ENCODE results near the gene FOXP2. TPM values are rescaled to one million over a fixed set of nuclear protein-coding genes. Genes with fewer than 3 reads are reported as not detected.

Gene FOXP2
- total and polyA plus RNA-seq, 9 of the 15 experiments (the other 6 are each of a cell fraction or from before 2014, with no cell fraction given), result not detected

DNA sequence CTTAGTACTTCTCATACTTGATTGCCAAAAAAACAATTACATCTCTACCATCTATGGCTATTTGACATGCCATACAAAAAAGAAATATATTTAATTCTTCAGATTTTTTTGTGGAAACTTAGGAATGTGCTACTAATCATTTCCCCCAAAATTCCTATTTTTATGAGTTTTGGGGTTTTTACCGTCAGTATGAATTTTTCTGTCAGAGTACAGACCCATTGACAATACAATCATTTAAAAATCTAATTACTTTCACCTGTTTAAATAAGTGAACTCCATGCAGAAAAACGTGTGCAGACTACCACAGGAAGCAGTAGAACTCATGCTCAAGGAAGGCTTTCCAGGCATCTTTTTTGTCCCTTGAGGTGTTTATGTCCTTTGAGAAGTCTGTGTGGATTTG is 48.8 kb upstream of the FOXP2 start:
- in situ Hi-C loops (cut with MboI) (no loop called here), intact Hi-C loops (cut with micrococcal nuclease) (no loop called here)
- no peaks in the 10 kb centered on the region for H3K9me1 ChIP-seq (ENCODE audit: control insufficient read depth, insufficient read depth, low read length)
- H4K20me1 ChIP-seq (replicated peaks; ENCODE audit: control insufficient read depth, insufficient read depth, low read length), result no peaks in the 10 kb centered on the region
- ATAC-seq (no peak), FAIRE-seq (no peak), DNase-seq (ENCODE audit: extremely low read depth in 1 of 4, low spot score in 3 of 4) (no peak)
- no peaks in the 10 kb centered on the region for H3K36me3 ChIP-seq (ENCODE audit: control insufficient read depth, insufficient read depth, low read length)
- no TSS peak for BruUV-seq (replicated peaks)
- TF ChIP-seq NEUROD1 (IDR thresholded peaks at IDR 0.05; ENCODE audit: borderline replicate concordance, low read depth, low read length, partially characterized antibody) (no peak), ZNF76 (CRISPR knock-in tag; IDR thresholded peaks at IDR 0.05; ENCODE audit: borderline replicate concordance) (no peak), ZNF146 (CRISPR knock-in tag; IDR thresholded peaks at IDR 0.05; ENCODE audit: unreplicated experiment) (no peak), SAP30 (IDR thresholded peaks at IDR 0.05; ENCODE audit: borderline replicate concordance, insufficient read depth, low read depth, low read length, poor library complexity, severe bottlenecking) (no peak), TRIM24 (IDR thresholded peaks at IDR 0.05) (no peak), PHTF2 (CRISPR knock-in tag; IDR thresholded peaks at IDR 0.05) (no peak), TBL1XR1 (IDR thresholded peaks at IDR 0.05; ENCODE audit: low read length in 2 of 2) (no peak), CHD1 (IDR thresholded peaks at IDR 0.05; ENCODE audit: low read length) (no peak), ZNF133 (CRISPR knock-in tag; IDR thresholded peaks at IDR 0.05) (no peak), ZNF644 (tag; IDR thresholded peaks at IDR 0.05; ENCODE audit: low read depth) (no peak)
- no peaks in the 10 kb centered on the region for H3K4me1 ChIP-seq (replicated peaks in 1 of 2; ENCODE audit: control insufficient read depth in 2 of 2, insufficient read depth in 2 of 2, low read length in 2 of 2)
- CTCF ChIA-PET (ENCODE audit: low intra/inter-chr PET ratio), result no interaction called here
- no peak overlapping the region for H3K27ac ChIP-seq (ENCODE audit: extremely low read depth, low read depth, low read length)
- no peaks in the 10 kb centered on the region for H3K9me3 ChIP-seq (replicated peaks; ENCODE audit: control insufficient read depth, insufficient read depth, low read depth, low read length)
- H3K27me3 ChIP-seq (ENCODE audit: control insufficient read depth in 2 of 2, insufficient read depth in 2 of 2, low read length in 2 of 2), result no peaks in the 10 kb centered on the region
- no peak overlapping the region for H3K4me3 ChIP-seq
- no peak overlapping the region for H2AFZ ChIP-seq (ENCODE audit: low read depth, low read length)
- H3K9ac ChIP-seq (ENCODE audit: insufficient read depth in 1 of 2, low read depth in 2 of 2, low read length in 2 of 2), result no peak overlapping the region
- POLR2A ChIA-PET, result no interaction called here
- no peak overlapping the region for H3K4me2 ChIP-seq (ENCODE audit: insufficient read depth, low read length)
- no peaks in the 10 kb centered on the region for H3K79me2 ChIP-seq (ENCODE audit: control insufficient read depth, insufficient read depth, low read length)
- 2% methylated on average over 2 of the region's 2 CpGs for WGBS (ENCODE audit: insufficient coverage, low coverage, missing lambda C conversion rate)
